HG02798 (cell line): ENCODE data around the gene GNG13.
"Not testable (repeated sequence)": the region's sequence is repeated elsewhere in the genome, so short reads cannot be mapped to it uniquely, and the experiment has no call there.

ENCODE experiments used
- ATAC-seq: cut with Tn5 transposase; IDR thresholded peaks from one replicate; pipeline ENCODE4 v1.9.1; 2021; ENCODE audit warnings: mild to moderate bottlenecking; ENCODE audit not compliant: unreplicated experiment, poor library complexity

Gene GNG13

GRCh38 chr16:799948-800833, at the start of gene GNG13:
Gene GNG13 (minus strand): TSS chr16:800734. CDS start chr16:799077, 1,657 bp downstream.
- no peak for ATAC-seq

GRCh38 chr16:848510-849253, 48.1 kb upstream of the GNG13 start:
- ATAC-seq = no peak

- ATAC-seq = no peak
Measured at GRCh38 chr16:847681-848445, 47.3 kb upstream of the GNG13 start.

- ATAC-seq = no peak
Measured at GRCh38 chr16:847151-847550, 46.6 kb upstream of the GNG13 start.

GRCh38 chr16:845351-845745, 44.8 kb upstream of the GNG13 start:
- ATAC-seq = no peak

GRCh38 chr16:844638-845350, 44.3 kb upstream of the GNG13 start:
- ATAC-seq = no peak

GRCh38 chr16:843771-844170, 43.2 kb upstream of the GNG13 start:
- ATAC-seq = no peak

- ATAC-seq = no peak
Measured at GRCh38 chr16:842711-843560, 42.4 kb upstream of the GNG13 start.

GRCh38 chr16:842061-842476, 41.5 kb upstream of the GNG13 start:
- ATAC-seq = no peak

- ATAC-seq = no peak
Measured at GRCh38 chr16:841455-842060, 41.0 kb upstream of the GNG13 start.

GRCh38 chr16:840561-841454, 40.3 kb upstream of the GNG13 start:
- ATAC-seq = no peak

- no peak for ATAC-seq
Measured at GRCh38 chr16:839643-840408, 39.3 kb upstream of the GNG13 start.

GRCh38 chr16:838741-839140, 38.2 kb upstream of the GNG13 start:
- no peak for ATAC-seq

- ATAC-seq = not testable (repeated sequence)
Measured at GRCh38 chr16:836822-837221, 36.3 kb upstream of the GNG13 start.

GRCh38 chr16:836221-836620, 35.7 kb upstream of the GNG13 start:
- ATAC-seq = no peak

GRCh38 chr16:835373-835772, 34.8 kb upstream of the GNG13 start:
- ATAC-seq = no peak

GRCh38 chr16:833411-833810, 32.9 kb upstream of the GNG13 start:
- ATAC-seq = no peak
